CD4-positive, CD25-positive, alpha-beta regulatory T cell (primary cell): ENCODE data around the gene UFD1. TPM values are rescaled to one million over a fixed set of nuclear protein-coding genes. Genes with fewer than 3 reads are reported as not detected.

Source experiments
- ATAC-seq, 2 donors: fragments of 150-1000 bp; cut with Tn5 transposase; one replicate each; pipeline ENCODE4 v1.10.0; 2021; ENCODE audit warnings: low read depth in 2 of 2, moderate number of reproducible peaks in 2 of 2, moderate library complexity in 1 of 2
- DNase-seq, 3 donors: peaks; one replicate each; pipeline versions ENCODE4 v3.0.0 to v3.0.0-alpha.2; 2012 to 2022; ENCODE audit warnings: mixed read lengths in 1 of 3
- H3K27ac ChIP-seq: one replicate; pipeline ENCODE4 v1.7.0; 2013; ENCODE audit warnings: mild to moderate bottlenecking, low read length; ENCODE audit not compliant: insufficient read depth, poor library complexity, severe bottlenecking
- H3K27me3 ChIP-seq: one replicate; pipeline ENCODE4 v1.7.0; 2013; ENCODE audit warnings: low read length; ENCODE audit not compliant: control insufficient read depth, insufficient read depth
- H3K36me3 ChIP-seq: one replicate; pipeline ENCODE4 v1.7.0; 2013; ENCODE audit warnings: mild to moderate bottlenecking, low read length, moderate library complexity; ENCODE audit not compliant: control insufficient read depth, insufficient read depth
- H3K4me1 ChIP-seq: 2 replicates; pipeline ENCODE4 v1.7.0; 2013; ENCODE audit warnings: mild to moderate bottlenecking, low read length; ENCODE audit not compliant: insufficient read depth, control insufficient read depth, poor library complexity, severe bottlenecking
- H3K4me3 ChIP-seq: one replicate; pipeline ENCODE4 v1.7.0; 2013; ENCODE audit warnings: low read depth, mild to moderate bottlenecking, low read length, moderate library complexity
- H3K9me3 ChIP-seq, 2 experiments: 1 replicate in 1 of 2; 2 replicates in 1 of 2; pipeline ENCODE4 v1.7.0; 2013; ENCODE audit warnings: low read length in 2 of 2, mild to moderate bottlenecking in 1 of 2, moderate library complexity in 1 of 2; ENCODE audit not compliant: control insufficient read depth in 2 of 2
- H3K27ac Mint-ChIP-seq, 3 donors: one replicate each; pipeline ENCODE4 v1.8.0; 2020 to 2022; ENCODE audit warnings: mild to moderate bottlenecking in 3 of 3, mixed read lengths in 3 of 3, moderate library complexity in 2 of 3
- H3K27me3 Mint-ChIP-seq: one replicate; pipeline ENCODE4 v1.8.0; 2022; ENCODE audit warnings: mild to moderate bottlenecking, mixed read lengths
- H3K36me3 Mint-ChIP-seq: one replicate; pipeline ENCODE4 v1.8.0; 2020; ENCODE audit warnings: mixed read lengths
- H3K4me1 Mint-ChIP-seq, 4 donors: one replicate each; pipeline ENCODE4 v1.8.0; 2020 to 2022; ENCODE audit warnings: mixed read lengths in 4 of 4, mild to moderate bottlenecking in 1 of 4
- H3K4me3 Mint-ChIP-seq, 4 donors: one replicate each; pipeline ENCODE4 v1.8.0; 2020 to 2022; ENCODE audit warnings: mild to moderate bottlenecking in 4 of 4, mixed read lengths in 4 of 4, moderate library complexity in 3 of 4
- H3K9me3 Mint-ChIP-seq, 7 donors: one replicate each; pipeline ENCODE4 v1.8.0; 2020 to 2022; ENCODE audit warnings: mixed read lengths in 7 of 7, mild to moderate bottlenecking in 3 of 7, moderate library complexity in 2 of 7
- polyA plus RNA-seq, 4 donors: library from polyadenylated mRNA; unstranded; fragments of 300-500 nt; fragmentation: Illumina TruSeq; gene quantifications; one replicate each; pipeline ENCODE4 v1.2.3, GENCODE V29; 2021
- total RNA-seq: library from RNA; stranded (reverse); gene quantifications from one replicate; pipeline ENCODE4 v1.2.3, GENCODE V29; 2022

The UFD1 gene
- total and polyA plus RNA-seq, 5 donors from 2014 or later: 97.7 to 146 (median 113) TPM

DNA sequence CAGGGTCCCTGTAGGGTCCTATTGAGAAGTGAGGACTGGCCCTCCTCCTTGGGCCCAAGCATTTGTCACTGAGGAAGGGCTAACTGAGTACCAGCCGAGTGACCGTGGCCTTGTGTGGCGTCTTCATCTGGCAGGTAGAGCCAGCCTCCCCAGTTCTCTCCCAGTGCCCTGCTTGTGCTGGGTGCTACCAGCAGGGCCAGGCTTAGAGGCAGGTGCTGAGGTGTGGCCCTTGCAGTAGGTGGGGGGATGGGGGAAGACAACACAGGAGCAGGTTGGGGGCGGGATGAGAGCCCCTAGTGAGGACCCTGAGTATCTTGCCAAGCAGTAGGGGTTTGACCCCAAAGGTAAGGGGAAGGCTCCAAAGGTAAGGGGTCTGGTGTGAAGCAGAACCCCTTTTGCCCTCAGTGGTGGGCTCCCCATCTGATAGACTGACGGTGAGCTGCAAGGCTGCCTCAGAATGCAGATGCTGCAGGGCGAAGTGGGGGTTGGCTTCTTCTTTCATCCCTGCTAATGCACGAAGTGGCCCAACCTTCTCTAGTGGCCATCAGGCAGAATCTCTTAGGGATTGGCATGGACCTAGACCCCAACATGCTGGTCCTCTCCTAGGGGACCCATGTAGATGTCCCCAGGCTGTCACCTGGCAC lies 20.4 kb upstream of the UFD1 start:
- Histone ChIP-seq H3K4me1 (peaks cover 12% of the 10 kb centered on the region), H3K9me3 (no peaks in the 10 kb centered on the region), H3K27me3 (no peaks in the 10 kb centered on the region), H3K27ac (no peak overlapping the region), H3K36me3 (no peaks in the 10 kb centered on the region), H3K4me3 (no peak overlapping the region)
- Mint-ChIP-seq H3K27me3 (no peaks in the 10 kb centered on the region), H3K4me1 (peaks cover 4 to 18% (median 14%) of the 10 kb centered on the region in 4 donors), H3K9me3 (no peaks in the 10 kb centered on the region), H3K4me3 (no peak overlapping the region), H3K27ac (peak overlapping the region; percentile 14 to 46 (median 17)), H3K36me3 (no peaks in the 10 kb centered on the region)
- no peak for DNase-seq
- no peak for ATAC-seq

DNA sequence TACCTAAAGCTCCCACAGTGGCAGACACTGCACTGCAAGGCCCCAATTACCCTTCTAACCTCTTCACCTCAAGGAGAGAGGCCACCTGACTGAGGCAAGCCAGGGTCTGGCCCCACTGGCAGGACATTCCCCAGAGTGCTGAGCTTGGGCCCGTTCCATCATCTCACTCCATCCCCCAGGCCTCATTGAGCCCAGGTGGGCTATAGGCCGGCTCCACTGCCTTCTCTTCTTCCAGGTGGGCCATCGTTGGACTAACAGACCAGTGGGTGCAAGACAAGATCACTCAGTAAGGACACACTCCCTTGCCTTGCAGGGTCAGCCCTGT lies 19.8 kb upstream of the UFD1 start:
- DNase-seq: no peak
- H3K4me3 Mint-ChIP-seq: no peak overlapping the region
- peaks cover 4 to 18% (median 14%) of the 10 kb centered on the region in 4 donors for H3K4me1 Mint-ChIP-seq
- peak overlapping the region in 2 of 3 donors; percentile 17 to 46 for H3K27ac Mint-ChIP-seq
- H3K36me3 ChIP-seq: no peaks in the 10 kb centered on the region
- no peaks in the 10 kb centered on the region for H3K9me3 ChIP-seq
- H3K4me1 ChIP-seq: peaks cover 12% of the 10 kb centered on the region
- H3K27me3 ChIP-seq: no peaks in the 10 kb centered on the region
- H3K27me3 Mint-ChIP-seq: no peaks in the 10 kb centered on the region
- no peaks in the 10 kb centered on the region for H3K36me3 Mint-ChIP-seq
- no peak overlapping the region for H3K4me3 ChIP-seq
- ATAC-seq: no peak
- no peaks in the 10 kb centered on the region for H3K9me3 Mint-ChIP-seq
- no peak overlapping the region for H3K27ac ChIP-seq

DNA sequence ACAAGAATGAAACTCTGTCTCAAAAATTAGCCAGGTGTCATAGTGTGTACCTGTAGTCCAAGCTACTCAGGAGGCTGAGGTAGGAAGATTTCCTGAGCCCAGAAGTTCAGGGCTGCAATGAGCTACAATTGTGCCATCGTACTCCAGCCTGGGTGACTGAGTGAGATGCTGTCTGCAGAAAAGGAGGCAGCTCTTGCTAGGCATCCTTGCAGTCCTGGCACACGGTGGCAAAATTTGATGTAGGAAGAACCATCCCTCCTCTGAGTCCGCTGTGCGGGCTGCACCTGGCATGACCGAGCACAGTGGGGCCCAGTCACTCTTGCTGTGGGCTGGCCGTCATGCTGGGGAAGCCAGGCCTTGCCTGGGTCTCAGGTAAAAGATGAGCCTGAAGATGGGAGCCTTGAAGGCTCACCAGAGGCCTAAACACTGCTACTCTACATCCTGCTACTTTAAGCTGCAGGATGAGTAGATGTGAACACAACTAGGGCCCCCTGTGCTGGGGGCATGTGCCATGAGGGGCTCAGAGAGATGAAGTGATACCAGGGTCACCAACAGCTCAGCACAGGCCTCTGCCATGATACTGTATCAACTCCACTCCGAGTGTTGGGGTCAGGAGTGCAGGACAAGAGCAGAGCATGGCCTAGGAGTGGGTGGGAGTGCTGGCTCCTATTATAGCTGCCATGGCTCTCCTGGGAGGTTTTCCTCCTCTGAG lies 19.3 kb upstream of the UFD1 start:
- peaks cover 12% of the 10 kb centered on the region for H3K4me1 ChIP-seq
- H3K4me3 Mint-ChIP-seq: no peak overlapping the region
- no peaks in the 10 kb centered on the region for H3K36me3 ChIP-seq
- H3K9me3 ChIP-seq: no peaks in the 10 kb centered on the region
- peaks cover 4 to 18% (median 14%) of the 10 kb centered on the region in 4 donors for H3K4me1 Mint-ChIP-seq
- no peak overlapping the region for H3K27ac ChIP-seq
- ATAC-seq (no peak), DNase-seq (no peak)
- H3K27ac Mint-ChIP-seq: peak overlapping the region in 1 of 3 donors; percentile 17
- H3K27me3 ChIP-seq: no peaks in the 10 kb centered on the region
- no peaks in the 10 kb centered on the region for H3K9me3 Mint-ChIP-seq
- no peaks in the 10 kb centered on the region for H3K27me3 Mint-ChIP-seq
- H3K36me3 Mint-ChIP-seq: no peaks in the 10 kb centered on the region
- no peak overlapping the region for H3K4me3 ChIP-seq

DNA sequence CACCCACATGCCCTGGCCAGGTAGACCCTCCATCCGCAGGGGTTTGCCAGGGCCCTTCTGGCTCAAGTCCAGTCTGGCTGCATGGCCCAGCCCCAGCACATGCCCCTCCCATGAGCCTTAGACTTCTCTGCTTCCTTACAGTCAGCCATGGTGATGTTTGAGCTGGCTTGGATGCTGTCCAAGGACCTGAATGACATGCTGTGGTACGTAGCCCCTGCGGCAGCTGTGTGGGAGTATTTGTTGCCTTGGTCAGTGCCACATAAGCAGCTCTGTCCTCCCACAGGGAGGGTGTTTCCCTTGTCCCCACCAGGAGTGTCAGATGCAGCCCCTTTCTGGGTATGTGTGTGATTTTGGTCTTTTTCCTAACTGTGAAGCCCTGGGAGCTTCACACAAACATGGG lies 18.3 kb upstream of the UFD1 start:
- Histone ChIP-seq H3K9me3 (no peaks in the 10 kb centered on the region), H3K4me3 (no peak overlapping the region), H3K36me3 (no peaks in the 10 kb centered on the region), H3K4me1 (peaks cover 12% of the 10 kb centered on the region), H3K27ac (no peak overlapping the region), H3K27me3 (no peaks in the 10 kb centered on the region)
- Mint-ChIP-seq H3K27me3 (no peaks in the 10 kb centered on the region), H3K4me1 (peaks cover 7 to 22% (median 15%) of the 10 kb centered on the region in 4 donors), H3K27ac (peak overlapping the region; percentile 12 to 75 (median 35)), H3K36me3 (no peaks in the 10 kb centered on the region), H3K4me3 (no peak overlapping the region), H3K9me3 (no peaks in the 10 kb centered on the region)
- ATAC-seq: no peak
- no peak for DNase-seq

DNA sequence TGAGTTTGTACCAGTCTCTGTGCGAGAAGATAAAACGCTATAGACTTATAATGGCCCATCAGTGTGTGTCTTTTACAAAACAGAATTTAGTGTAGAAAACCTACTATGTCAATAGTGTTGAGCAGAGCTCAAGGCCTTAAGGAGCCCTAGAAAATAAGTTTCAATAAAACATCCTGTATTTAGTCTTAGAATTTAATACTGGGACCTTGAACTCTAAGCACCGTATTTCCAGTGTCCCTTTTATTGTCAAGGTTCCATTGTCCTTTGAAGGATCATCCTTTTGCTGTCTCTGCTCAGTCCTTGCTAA lies 17.3 kb upstream of the UFD1 start:
- peak overlapping the region in 2 of 3 donors; percentile 76 to 87 for H3K27ac Mint-ChIP-seq
- no peak for ATAC-seq

DNA sequence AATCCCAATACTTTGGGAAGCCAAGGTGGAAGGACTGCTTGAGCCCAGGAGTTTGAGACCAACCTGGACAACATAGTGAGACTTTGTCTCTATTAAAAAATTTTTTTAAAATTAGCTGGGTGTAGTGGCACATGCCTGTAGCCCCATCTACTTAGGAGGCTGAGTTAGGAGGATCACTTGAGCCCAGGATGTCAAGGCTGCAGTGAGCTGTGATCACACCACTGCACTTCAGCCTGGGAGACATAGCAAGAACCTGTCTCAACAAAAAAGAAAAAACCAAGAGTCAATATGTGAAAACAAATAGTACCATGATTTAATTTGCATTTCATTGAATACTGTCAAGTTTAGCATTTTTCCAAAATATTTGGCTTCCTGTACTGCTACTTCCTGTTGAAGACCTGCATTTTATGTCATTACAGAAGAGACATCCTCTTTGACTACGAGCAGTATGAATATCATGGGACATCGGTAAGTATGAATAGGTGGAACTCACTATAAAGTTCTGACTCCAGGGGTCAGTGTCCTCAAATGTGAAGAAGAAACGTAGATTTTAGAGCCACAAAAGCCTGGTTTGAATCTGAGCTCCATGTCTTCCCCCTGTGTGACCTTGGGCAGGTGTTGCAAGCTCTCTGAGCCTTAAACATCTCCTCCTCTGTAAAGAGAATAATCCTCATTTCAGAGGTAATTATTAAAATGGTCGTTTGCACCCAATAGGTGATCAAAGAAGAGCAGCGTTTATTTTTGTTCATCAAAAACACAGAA lies 16.8 kb upstream of the UFD1 start:
- H3K36me3 Mint-ChIP-seq: no peaks in the 10 kb centered on the region
- H3K4me1 Mint-ChIP-seq: peaks cover 9 to 22% (median 18%) of the 10 kb centered on the region in 4 donors
- peak overlapping the region; percentile 1 to 87 (median 76) for H3K27ac Mint-ChIP-seq
- peak; percentile 60 to 80 for ATAC-seq
- peak overlapping the region; percentile 35 for H3K27ac ChIP-seq
- H3K4me3 Mint-ChIP-seq: no peak overlapping the region
- peak overlapping the region; percentile 33 for H3K4me3 ChIP-seq
- no peaks in the 10 kb centered on the region for H3K9me3 ChIP-seq
- peaks cover 12% of the 10 kb centered on the region for H3K4me1 ChIP-seq
- no peaks in the 10 kb centered on the region for H3K9me3 Mint-ChIP-seq
- DNase-seq: peak in 2 of 3 donors; percentile 68 to 86
- no peaks in the 10 kb centered on the region for H3K27me3 Mint-ChIP-seq
- no peaks in the 10 kb centered on the region for H3K36me3 ChIP-seq
- no peaks in the 10 kb centered on the region for H3K27me3 ChIP-seq

More for the DNA sequence above, 17.3 kb upstream of the UFD1 start:
- H3K4me1 ChIP-seq: peaks cover 12% of the 10 kb centered on the region
- no peak for DNase-seq
- H3K4me3 ChIP-seq: no peak overlapping the region
- H3K36me3 ChIP-seq: no peaks in the 10 kb centered on the region
- H3K27ac ChIP-seq: peak overlapping the region; percentile 35
- Mint-ChIP-seq H3K4me1 (peaks cover 9 to 22% (median 18%) of the 10 kb centered on the region in 4 donors), H3K9me3 (no peaks in the 10 kb centered on the region), H3K27me3 (no peaks in the 10 kb centered on the region), H3K4me3 (no peak overlapping the region), H3K36me3 (no peaks in the 10 kb centered on the region)
- no peaks in the 10 kb centered on the region for H3K9me3 ChIP-seq
- no peaks in the 10 kb centered on the region for H3K27me3 ChIP-seq

DNA sequence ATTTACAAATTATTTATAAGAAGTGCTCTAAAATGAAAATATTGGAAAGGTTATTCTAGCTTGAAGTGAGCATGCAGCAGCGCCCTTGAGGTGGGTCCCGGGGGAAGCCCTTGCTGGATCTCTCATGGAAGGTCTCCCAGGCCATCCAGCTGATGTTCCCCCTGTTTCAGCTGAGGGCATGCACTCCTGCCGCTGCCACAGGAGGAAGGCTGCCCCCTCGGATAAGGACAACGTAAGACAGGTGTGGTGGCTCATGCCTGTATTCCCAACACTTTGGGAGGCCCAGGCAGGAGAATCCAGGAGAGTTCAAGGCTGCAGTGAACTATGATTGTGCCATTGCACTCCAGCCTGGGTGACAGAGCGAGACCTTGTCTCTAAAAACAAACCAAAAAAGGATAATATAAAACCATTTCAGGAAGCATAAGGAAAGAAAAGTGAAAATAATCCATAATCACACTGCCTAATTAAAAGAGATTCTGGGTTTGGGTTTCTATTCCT lies 15.7 kb upstream of the UFD1 start:
- Histone ChIP-seq H3K4me1 (peaks cover 12% of the 10 kb centered on the region), H3K27ac (no peak overlapping the region), H3K36me3 (no peaks in the 10 kb centered on the region), H3K4me3 (no peak overlapping the region), H3K9me3 (no peaks in the 10 kb centered on the region), H3K27me3 (no peaks in the 10 kb centered on the region)
- Mint-ChIP-seq H3K27me3 (no peaks in the 10 kb centered on the region), H3K27ac (peak overlapping the region in 2 of 3 donors; percentile 69 to 76), H3K4me3 (no peak overlapping the region), H3K4me1 (peaks cover 12 to 26% (median 18%) of the 10 kb centered on the region in 4 donors), H3K36me3 (no peaks in the 10 kb centered on the region), H3K9me3 (no peaks in the 10 kb centered on the region)
- ATAC-seq (no peak), DNase-seq (no peak)
